ENCODE results near the gene EXOC4.

DNA sequence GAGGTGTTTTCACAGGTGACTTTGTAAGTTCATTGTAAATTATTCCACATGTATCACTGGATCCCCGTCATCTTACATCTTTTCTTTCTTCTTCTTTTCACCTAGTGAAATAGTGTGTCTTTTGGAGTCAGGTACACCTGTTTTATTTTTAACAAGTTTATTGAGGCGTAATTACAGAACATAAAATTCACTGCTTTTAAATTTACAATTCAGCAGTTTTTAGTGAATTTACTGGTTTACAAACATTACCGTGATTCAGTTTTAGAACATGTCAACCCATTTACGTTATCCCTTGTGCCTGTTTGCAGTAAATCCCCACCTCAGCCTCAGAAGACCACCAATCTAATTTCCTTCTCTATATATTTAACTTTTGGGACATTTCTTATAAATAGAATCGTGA, 256.9 kb downstream of the EXOC4 start:
- TF ChIP-seq, protein P1, sequence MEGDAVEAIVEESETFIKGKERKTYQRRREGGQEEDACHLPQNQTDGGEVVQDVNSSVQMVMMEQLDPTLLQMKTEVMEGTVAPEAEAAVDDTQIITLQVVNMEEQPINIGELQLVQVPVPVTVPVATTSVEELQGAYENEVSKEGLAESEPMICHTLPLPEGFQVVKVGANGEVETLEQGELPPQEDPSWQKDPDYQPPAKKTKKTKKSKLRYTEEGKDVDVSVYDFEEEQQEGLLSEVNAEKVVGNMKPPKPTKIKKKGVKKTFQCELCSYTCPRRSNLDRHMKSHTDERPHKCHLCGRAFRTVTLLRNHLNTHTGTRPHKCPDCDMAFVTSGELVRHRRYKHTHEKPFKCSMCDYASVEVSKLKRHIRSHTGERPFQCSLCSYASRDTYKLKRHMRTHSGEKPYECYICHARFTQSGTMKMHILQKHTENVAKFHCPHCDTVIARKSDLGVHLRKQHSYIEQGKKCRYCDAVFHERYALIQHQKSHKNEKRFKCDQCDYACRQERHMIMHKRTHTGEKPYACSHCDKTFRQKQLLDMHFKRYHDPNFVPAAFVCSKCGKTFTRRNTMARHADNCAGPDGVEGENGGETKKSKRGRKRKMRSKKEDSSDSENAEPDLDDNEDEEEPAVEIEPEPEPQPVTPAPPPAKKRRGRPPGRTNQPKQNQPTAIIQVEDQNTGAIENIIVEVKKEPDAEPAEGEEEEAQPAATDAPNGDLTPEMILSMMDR (conservative IDR thresholded peaks at IDR 0.05), result no peak
- no peak for TF ChIP-seq ZFX (IDR thresholded peaks at IDR 0.05)
